ENCODE results near the gene IDUA.
"Not testable (repeated sequence)": the region's sequence is repeated elsewhere in the genome, so short reads cannot be mapped to it uniquely, and the experiment has no call there.

The IDUA gene

GRCh38 chr4:1033840-1034551 is 47.2 kb downstream of the IDUA start:
- no peak for DNase-seq

- no peak for DNase-seq
Observed at GRCh38 chr4:1035510-1035909, 48.7 kb downstream of the IDUA start.

GRCh38 chr4:1036095-1036494 is 49.3 kb downstream of the IDUA start:
- DNase-seq = no peak

GRCh38 chr4:1036976-1037810 is 50.3 kb downstream of the IDUA start:
- no peak for DNase-seq

- DNase-seq = no peak
Observed at GRCh38 chr4:1038948-1039492, 52.2 kb downstream of the IDUA start.

GRCh38 chr4:1039493-1040343 is 52.9 kb downstream of the IDUA start:
- no peak for DNase-seq

GRCh38 chr4:1040344-1041146 is 53.7 kb downstream of the IDUA start:
- DNase-seq = no peak

GRCh38 chr4:1041147-1041935 is 54.5 kb downstream of the IDUA start:
- DNase-seq = no peak

GRCh38 chr4:1041936-1042330 is 55.1 kb downstream of the IDUA start:
- no peak for DNase-seq

GRCh38 chr4:1042352-1043055 is 55.7 kb downstream of the IDUA start:
- DNase-seq = no peak

GRCh38 chr4:1043162-1043561 is 56.3 kb downstream of the IDUA start:
- no peak for DNase-seq

GRCh38 chr4:1043651-1044468 is 57.0 kb downstream of the IDUA start:
- no peak for DNase-seq

- DNase-seq = no peak
Observed at GRCh38 chr4:1044469-1045192, 57.8 kb downstream of the IDUA start.

GRCh38 chr4:1045193-1045594 is 58.4 kb downstream of the IDUA start:
- no peak for DNase-seq

- no peak for DNase-seq
Observed at GRCh38 chr4:1045595-1046201, 58.9 kb downstream of the IDUA start.

GRCh38 chr4:1046581-1047011 is 59.8 kb downstream of the IDUA start:
- not testable (repeated sequence) for DNase-seq

GRCh38 chr4:1047106-1047975 is 60.5 kb downstream of the IDUA start:
- no peak for DNase-seq
